NB4 (cell line): ENCODE measurements around the gene APP.

ENCODE experiments used
- DNase-seq: peaks from one replicate; pipeline ENCODE4 v3.0.0; 2010; ENCODE audit warnings: low read depth
- H3K4me3 ChIP-seq: one replicate; pipeline ENCODE4 v1.5.1; 2011; ENCODE audit warnings: mild to moderate bottlenecking, low read depth, low read length, moderate library complexity
- MYC ChIP-seq: IDR thresholded peaks from 2 replicates; pipeline ENCODE4 v1.6.1; 2011; ENCODE audit warnings: low read depth, low read length
- POLR2A ChIP-seq: IDR thresholded peaks from 2 replicates; pipeline ENCODE4 v1.6.1; 2011; ENCODE audit warnings: mild to moderate bottlenecking; ENCODE audit not compliant: insufficient read length; ENCODE audit errors: extremely low read depth
- TF ChIP-seq, protein P1 (sequence below): IDR thresholded peaks from 2 replicates; pipeline ENCODE4 v1.6.1; 2011; ENCODE audit warnings: low read depth, low read length
- TF ChIP-seq, protein P2 (sequence below): IDR thresholded peaks from one replicate; pipeline ENCODE4 v1.5.1; 2012; ENCODE audit warnings: low read depth, low read length

APP gene

DNA sequence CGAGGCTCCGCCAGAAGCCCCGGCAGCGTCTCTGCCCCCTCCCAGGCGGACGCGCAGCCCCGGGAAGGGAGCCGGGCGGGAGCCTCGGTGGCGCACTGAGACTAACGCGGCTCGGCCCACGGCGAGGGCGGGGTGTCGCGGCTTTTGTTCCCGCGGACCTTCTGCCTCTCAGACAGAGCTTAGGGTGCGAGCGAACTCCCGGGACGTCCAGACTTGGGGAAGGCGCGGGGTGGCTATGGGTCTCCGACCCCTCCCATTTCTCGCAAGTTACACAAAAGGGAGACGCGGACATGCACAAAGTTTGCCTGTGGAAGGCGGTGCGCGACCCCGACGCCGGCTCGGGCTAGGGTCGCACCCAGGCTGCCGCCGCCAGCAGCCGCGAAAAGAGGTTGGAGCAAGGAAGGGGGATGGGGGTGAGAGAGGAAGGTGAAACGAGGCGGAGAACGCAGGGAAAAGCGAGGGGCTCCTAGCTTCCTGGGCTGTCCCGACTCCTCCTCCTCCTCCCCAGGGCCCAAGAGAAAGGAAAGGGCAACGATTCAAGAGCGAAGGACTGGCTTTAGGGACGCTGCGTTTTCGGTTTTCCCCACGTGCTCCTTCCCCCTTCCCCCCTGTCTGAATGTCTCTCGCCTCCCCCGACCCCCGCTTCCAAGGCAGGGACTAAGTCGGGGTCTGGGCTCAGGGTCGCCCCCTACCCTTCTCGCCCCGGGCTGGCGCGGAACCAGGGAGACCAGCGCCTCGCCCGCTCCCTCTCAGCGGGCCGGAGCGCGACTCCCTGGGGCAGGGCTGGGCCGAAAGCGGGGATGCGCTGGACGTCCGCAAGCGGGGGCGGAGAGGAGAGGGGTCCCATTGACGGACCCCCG lies 729 bp downstream of the APP start:
- TF ChIP-seq, protein P1, sequence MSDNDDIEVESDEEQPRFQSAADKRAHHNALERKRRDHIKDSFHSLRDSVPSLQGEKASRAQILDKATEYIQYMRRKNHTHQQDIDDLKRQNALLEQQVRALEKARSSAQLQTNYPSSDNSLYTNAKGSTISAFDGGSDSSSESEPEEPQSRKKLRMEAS: no peak
- no peak for TF ChIP-seq MYC
- no peak for TF ChIP-seq POLR2A
- TF ChIP-seq, protein P2, sequence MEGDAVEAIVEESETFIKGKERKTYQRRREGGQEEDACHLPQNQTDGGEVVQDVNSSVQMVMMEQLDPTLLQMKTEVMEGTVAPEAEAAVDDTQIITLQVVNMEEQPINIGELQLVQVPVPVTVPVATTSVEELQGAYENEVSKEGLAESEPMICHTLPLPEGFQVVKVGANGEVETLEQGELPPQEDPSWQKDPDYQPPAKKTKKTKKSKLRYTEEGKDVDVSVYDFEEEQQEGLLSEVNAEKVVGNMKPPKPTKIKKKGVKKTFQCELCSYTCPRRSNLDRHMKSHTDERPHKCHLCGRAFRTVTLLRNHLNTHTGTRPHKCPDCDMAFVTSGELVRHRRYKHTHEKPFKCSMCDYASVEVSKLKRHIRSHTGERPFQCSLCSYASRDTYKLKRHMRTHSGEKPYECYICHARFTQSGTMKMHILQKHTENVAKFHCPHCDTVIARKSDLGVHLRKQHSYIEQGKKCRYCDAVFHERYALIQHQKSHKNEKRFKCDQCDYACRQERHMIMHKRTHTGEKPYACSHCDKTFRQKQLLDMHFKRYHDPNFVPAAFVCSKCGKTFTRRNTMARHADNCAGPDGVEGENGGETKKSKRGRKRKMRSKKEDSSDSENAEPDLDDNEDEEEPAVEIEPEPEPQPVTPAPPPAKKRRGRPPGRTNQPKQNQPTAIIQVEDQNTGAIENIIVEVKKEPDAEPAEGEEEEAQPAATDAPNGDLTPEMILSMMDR: no peak
- no peak for DNase-seq
- no peak overlapping the region for H3K4me3 ChIP-seq

DNA sequence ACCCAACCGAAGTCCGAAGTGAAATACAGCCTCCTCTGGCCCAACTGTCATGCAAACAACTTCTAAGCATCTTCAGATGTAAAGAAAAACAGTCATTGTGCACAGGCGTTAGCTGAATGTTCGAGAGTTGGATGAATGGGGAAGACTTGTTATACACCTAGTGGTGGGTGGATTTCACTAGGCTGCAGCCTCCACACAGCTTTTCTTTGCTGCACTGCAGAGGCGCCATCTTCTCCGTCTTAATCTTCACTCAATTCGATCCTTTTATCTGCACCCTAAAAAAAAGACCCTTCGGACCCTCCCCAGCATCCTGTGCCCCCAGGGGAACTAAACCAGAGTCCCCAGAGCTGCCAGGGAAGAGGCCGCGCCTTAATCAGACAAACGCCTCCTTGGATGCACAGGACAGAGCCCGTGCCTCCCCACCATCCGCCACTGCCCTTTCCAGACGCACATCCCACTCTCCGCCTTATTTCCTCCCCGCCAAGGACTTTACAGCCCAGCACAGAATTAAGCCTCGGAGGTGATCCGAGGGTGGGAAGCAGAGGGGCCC lies 1.4 kb downstream of the APP start:
- H3K4me3 ChIP-seq: no peak overlapping the region
- peak; percentile 8 for DNase-seq

DNA sequence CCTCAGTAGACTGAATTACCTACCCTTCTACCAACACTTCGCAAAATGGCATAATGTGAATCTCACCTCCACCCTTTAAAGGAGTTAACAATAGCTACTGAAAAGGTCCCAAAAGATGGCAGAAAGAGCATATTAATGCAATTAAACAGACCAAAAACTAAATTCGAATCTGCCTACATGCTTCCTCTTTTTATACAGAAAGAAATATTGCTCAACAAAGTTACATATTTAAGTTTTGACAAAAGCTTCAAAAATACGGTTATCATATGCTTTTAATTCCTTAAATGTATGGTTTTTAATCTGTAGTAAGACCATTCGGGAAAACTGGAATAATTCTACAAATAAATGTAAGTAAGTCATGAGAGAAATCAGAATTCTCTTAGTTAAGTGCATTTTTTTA lies 2.2 kb downstream of the APP start:
- DNase-seq: no peak
- no peak for TF ChIP-seq POLR2A
- TF ChIP-seq, protein P1: no peak
- no peak for TF ChIP-seq MYC
- TF ChIP-seq, protein P2: no peak
- no peak overlapping the region for H3K4me3 ChIP-seq

More for the DNA sequence above, 1.4 kb downstream of the APP start:
- TF ChIP-seq, protein P1: no peak
- TF ChIP-seq POLR2A (no peak), MYC (no peak)
- TF ChIP-seq, protein P2: no peak

DNA sequence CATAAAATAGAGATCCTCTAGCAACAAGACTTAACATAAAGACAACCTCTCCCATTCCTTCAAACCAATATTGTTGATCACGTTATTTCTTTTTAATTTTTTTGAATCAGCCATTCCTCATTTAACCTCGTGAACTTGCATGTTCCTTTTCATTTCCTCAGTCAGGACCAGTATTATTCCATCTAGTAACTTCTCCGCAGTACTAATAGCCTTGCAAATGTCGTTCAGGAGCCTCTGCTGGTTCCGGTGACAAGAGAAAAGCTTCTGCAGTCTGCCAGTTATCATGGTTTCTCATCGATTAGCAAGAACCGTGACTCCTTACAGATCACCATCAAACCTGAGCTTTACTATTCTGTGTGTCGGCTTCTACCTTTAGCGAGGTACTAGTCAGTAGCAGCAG lies 3.0 kb downstream of the APP start:
- no peak for DNase-seq
- H3K4me3 ChIP-seq: no peak overlapping the region
- TF ChIP-seq MYC (no peak), POLR2A (no peak)
- TF ChIP-seq, protein P1: no peak
- TF ChIP-seq, protein P2: no peak

DNA sequence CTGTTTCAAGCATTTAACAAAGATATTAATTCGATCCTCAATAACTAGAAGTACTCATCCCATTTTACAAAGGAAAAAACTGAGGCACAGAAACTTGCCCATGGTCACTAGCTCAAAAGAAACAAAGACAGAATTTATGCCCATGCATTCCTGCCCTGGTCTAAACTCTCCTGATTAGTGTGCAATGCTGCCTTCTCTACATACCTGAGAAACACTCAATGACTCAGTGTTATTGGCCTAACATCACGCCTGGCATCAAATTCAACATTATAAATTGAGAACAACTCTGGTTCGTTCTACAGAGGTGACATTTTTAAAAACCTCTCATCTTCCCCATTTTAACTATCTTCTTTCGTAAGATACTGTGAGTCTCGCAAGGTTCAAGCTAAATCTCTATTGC lies 5.2 kb downstream of the APP start:
- DNase-seq: no peak
- H3K4me3 ChIP-seq: no peak overlapping the region
- no peak for TF ChIP-seq POLR2A
- TF ChIP-seq, protein P2: no peak
- TF ChIP-seq, protein P1: no peak
- TF ChIP-seq MYC: no peak

DNA sequence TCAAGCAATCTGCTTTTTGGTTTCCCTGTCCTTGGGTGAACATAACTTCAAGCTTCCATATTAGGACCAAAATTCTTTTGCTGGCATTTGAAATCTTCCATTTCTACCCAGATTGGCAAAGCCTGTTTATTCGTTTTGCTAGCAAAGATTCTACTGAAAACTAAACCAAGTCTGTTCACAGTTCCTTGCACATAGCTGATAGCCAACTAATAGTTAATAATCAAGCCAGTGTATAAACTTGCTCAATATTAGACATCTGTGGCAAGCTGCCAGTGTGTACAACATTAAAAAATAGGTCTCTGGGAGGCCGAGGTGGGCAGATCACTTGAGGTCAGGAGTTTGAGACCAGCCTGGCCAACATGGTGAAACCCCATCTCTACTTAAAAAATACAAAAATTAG lies 6.3 kb downstream of the APP start:
- H3K4me3 ChIP-seq: no peak overlapping the region
- DNase-seq: no peak
- TF ChIP-seq POLR2A (no peak), MYC (no peak)
- TF ChIP-seq, protein P2: no peak
- TF ChIP-seq, protein P1: no peak
